ENCODE measurements around the gene DSCAM. TPM values are rescaled to one million over a fixed set of nuclear protein-coding genes. Genes with fewer than 3 reads are reported as not detected.

Gene DSCAM
- total RNA-seq, 1 donor from 2014 or later, result 4.4 TPM

DNA sequence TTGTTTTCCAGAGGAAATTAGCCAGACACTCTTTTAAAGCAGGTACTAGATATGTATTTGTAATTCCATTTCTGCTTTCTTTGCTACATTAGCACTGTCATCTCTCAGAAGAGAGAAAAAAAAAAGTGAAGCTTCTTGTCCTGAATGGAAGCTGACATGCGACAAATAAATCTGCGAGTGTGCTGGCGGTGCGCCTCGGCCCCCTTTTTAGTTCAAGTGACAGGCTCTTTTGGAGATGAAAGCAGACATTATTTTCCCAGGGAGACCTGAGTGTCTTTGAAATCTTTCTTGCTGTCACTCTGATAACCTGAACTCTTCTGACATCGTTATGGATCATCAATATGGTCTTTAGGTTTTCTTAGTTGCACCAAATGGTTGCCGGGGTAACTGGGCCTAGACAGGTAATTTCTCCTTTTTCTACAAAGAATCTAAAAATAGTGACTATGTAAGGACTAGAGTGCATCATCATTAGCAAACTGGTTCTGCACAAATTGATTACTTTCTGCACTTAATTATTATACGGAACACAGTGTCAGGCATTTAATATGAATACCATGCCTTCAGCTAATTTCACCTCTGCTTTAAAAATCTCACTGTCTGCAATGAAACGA is 501.1 kb downstream of the DSCAM start:
- Mint-ChIP-seq H3K36me3 (ENCODE audit: unreplicated experiment) (peaks cover 4% of the 10 kb centered on the region), H3K4me1 (ENCODE audit: low read depth, unreplicated experiment) (peaks cover 2% of the 10 kb centered on the region), H3K4me3 (ENCODE audit: unreplicated experiment) (no peak overlapping the region), H3K27ac (ENCODE audit: unreplicated experiment) (no peak overlapping the region), H3K27me3 (ENCODE audit: unreplicated experiment) (peaks cover 1% of the 10 kb centered on the region), H3K9me3 (ENCODE audit: unreplicated experiment) (no peaks in the 10 kb centered on the region)
- TF ChIP-seq, protein P1, sequence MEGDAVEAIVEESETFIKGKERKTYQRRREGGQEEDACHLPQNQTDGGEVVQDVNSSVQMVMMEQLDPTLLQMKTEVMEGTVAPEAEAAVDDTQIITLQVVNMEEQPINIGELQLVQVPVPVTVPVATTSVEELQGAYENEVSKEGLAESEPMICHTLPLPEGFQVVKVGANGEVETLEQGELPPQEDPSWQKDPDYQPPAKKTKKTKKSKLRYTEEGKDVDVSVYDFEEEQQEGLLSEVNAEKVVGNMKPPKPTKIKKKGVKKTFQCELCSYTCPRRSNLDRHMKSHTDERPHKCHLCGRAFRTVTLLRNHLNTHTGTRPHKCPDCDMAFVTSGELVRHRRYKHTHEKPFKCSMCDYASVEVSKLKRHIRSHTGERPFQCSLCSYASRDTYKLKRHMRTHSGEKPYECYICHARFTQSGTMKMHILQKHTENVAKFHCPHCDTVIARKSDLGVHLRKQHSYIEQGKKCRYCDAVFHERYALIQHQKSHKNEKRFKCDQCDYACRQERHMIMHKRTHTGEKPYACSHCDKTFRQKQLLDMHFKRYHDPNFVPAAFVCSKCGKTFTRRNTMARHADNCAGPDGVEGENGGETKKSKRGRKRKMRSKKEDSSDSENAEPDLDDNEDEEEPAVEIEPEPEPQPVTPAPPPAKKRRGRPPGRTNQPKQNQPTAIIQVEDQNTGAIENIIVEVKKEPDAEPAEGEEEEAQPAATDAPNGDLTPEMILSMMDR (IDR thresholded peaks at IDR 0.05; ENCODE audit: partially characterized antibody, unreplicated experiment), result no peak
- DNase-seq, result no peak

DNA sequence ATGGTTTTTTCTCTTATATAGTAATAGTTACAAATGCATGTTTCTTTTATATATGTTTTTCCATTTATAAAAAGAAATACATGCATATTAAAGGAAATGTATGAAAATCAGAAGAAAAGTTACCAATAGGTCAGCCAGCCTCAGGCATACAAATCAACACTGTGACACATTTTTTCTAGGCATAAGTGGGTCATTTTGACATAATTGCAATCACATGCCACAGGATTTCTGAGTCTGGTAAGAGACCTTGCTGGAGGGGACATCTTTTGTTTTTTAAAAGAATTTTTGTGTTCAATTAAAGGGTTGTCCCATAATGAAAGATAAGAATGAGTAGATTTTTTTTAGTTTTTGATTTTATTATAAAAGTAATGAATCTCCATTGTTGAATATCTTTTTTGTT is 506.6 kb downstream of the DSCAM start:
- Mint-ChIP-seq H3K36me3 (ENCODE audit: unreplicated experiment) (no peaks in the 10 kb centered on the region), H3K4me1 (ENCODE audit: low read depth, unreplicated experiment) (no peaks in the 10 kb centered on the region), H3K27ac (ENCODE audit: unreplicated experiment) (no peak overlapping the region), H3K4me3 (ENCODE audit: unreplicated experiment) (no peak overlapping the region), H3K27me3 (ENCODE audit: unreplicated experiment) (no peaks in the 10 kb centered on the region), H3K9me3 (ENCODE audit: unreplicated experiment) (no peaks in the 10 kb centered on the region)
- no peak for DNase-seq
- TF ChIP-seq, protein P1 (IDR thresholded peaks at IDR 0.05; ENCODE audit: partially characterized antibody, unreplicated experiment), result no peak

DNA sequence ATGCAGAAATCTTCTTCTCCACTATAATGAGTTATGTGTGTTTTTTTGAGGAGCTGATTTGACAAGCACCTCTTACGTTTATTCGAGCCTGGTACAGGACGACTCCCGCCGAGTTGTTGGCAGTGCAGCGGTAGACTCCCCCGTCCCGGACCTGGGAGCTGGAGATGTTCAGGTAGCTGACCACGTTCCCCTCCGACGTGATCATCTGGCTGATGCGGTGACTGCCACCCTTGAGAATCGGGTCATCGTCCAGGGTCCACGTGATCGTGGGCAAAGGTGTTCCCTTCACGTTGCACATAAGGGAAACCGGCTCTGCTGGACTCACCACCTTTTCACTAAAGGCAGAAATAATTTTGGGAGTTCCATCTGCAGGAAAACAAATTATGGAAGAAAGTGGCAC is 507.9 kb downstream of the DSCAM start:
- peaks cover 2% of the 10 kb centered on the region for H3K9me3 Mint-ChIP-seq (ENCODE audit: unreplicated experiment)
- TF ChIP-seq, protein P1 (IDR thresholded peaks at IDR 0.05; ENCODE audit: partially characterized antibody, unreplicated experiment), result no peak
- H3K4me1 Mint-ChIP-seq (ENCODE audit: low read depth, unreplicated experiment), result no peaks in the 10 kb centered on the region
- H3K27ac Mint-ChIP-seq (ENCODE audit: unreplicated experiment), result no peak overlapping the region
- DNase-seq, result no peak
- H3K36me3 Mint-ChIP-seq (ENCODE audit: unreplicated experiment), result no peaks in the 10 kb centered on the region
- H3K27me3 Mint-ChIP-seq (ENCODE audit: unreplicated experiment), result no peaks in the 10 kb centered on the region
- no peak overlapping the region for H3K4me3 Mint-ChIP-seq (ENCODE audit: unreplicated experiment)

DNA sequence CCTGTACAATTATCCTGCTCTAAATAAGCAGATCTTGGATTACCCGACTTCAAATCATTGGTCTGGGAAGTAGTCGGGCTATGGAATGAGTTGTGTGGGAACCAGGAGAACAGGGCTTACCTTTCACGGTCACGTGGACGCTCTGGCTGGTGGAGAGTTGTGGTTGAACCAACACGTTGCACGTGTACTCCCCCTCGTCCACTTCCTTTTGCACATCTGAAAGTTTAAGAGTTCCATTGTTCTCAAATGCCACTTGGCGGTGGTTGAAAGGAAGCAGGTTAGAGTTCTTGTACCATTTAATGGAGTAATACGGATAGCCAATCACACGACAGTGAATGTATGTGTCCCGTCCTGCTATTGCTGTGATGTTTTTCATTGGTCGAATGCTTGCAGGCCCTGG is 509.0 kb downstream of the DSCAM start:
- no peak for DNase-seq
- H3K27ac Mint-ChIP-seq (ENCODE audit: unreplicated experiment), result no peak overlapping the region
- no peaks in the 10 kb centered on the region for H3K36me3 Mint-ChIP-seq (ENCODE audit: unreplicated experiment)
- TF ChIP-seq, protein P1 (IDR thresholded peaks at IDR 0.05; ENCODE audit: partially characterized antibody, unreplicated experiment), result no peak
- H3K4me1 Mint-ChIP-seq (ENCODE audit: low read depth, unreplicated experiment), result no peaks in the 10 kb centered on the region
- no peak overlapping the region for H3K4me3 Mint-ChIP-seq (ENCODE audit: unreplicated experiment)
- H3K9me3 Mint-ChIP-seq (ENCODE audit: unreplicated experiment), result peaks cover 2% of the 10 kb centered on the region
- no peaks in the 10 kb centered on the region for H3K27me3 Mint-ChIP-seq (ENCODE audit: unreplicated experiment)

DNA sequence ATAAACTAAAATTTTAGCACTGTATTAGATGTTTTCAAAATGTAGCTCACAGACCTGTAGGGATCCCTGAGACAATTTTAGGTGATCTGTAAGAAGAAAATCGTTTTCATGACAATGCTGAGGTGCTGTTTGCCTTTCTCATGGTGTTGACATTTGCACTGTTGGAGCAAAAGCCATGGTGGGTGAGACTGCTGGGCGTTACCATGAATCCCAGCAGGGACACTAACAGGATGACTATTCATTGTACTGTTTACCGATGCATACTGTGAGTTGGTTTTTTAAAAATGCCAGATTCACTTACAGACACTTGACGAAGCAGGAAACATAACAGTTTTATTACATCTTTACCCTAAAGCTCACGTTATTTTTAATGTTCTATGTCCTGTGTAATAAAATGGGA is 511.3 kb downstream of the DSCAM start:
- TF ChIP-seq, protein P1 (IDR thresholded peaks at IDR 0.05; ENCODE audit: partially characterized antibody, unreplicated experiment), result no peak
- no peaks in the 10 kb centered on the region for H3K4me1 Mint-ChIP-seq (ENCODE audit: low read depth, unreplicated experiment)
- no peak for DNase-seq
- H3K27me3 Mint-ChIP-seq (ENCODE audit: unreplicated experiment), result no peaks in the 10 kb centered on the region
- no peak overlapping the region for H3K27ac Mint-ChIP-seq (ENCODE audit: unreplicated experiment)
- peaks cover 2% of the 10 kb centered on the region for H3K9me3 Mint-ChIP-seq (ENCODE audit: unreplicated experiment)
- H3K36me3 Mint-ChIP-seq (ENCODE audit: unreplicated experiment), result no peaks in the 10 kb centered on the region
- no peak overlapping the region for H3K4me3 Mint-ChIP-seq (ENCODE audit: unreplicated experiment)
